ENCODE results near the gene GPANK1.

GRCh38 chr6:31624070-31624469 lies 40.7 kb downstream of the GPANK1 start:
- TF ChIP-seq POLR2A (IDR thresholded peaks at IDR 0.05; ENCODE audit: low read depth, low read length) = no peak
- TF ChIP-seq TAF1 (IDR thresholded peaks at IDR 0.05; ENCODE audit: low read depth, low read length) = no peak
- no peak for TF ChIP-seq POLR2AphosphoS5 (IDR thresholded peaks at IDR 0.05; ENCODE audit: low read depth, low read length)
- TF ChIP-seq POU2F2 (IDR thresholded peaks at IDR 0.05; ENCODE audit: low read depth, low read length) = no peak
- TF ChIP-seq SPI1 (IDR thresholded peaks at IDR 0.05; ENCODE audit: low read depth, low read length) = no peak
